ENCODE measurements around the gene DLGAP1.
A peak's percentile ranks its signal among the peaks of the same experiment; 100 is the strongest.
"Not testable (repeated sequence)": the region's sequence is repeated elsewhere in the genome, so short reads cannot be mapped to it uniquely, and the experiment has no call there.

DLGAP1 gene

DNA sequence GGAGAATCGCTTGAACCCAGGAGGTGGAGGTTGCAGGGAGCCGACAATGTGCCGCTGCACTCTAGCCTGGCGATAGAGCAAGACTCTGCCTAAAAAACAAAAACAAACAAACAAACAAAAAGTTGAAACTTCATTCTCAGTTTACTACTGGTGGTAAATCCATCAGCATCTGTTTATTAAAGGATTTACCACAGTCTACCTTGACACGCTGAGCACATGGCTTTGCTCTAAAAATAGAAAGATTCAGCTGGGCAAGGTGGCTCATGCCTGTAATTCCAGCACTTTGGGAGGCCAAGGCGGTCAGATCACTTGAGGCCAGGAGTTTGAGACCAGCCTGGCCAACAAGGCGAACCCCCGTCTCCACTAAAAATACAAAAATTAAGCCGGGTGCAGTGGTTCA lies 803.8 kb downstream of the DLGAP1 start:
- H3K4me3 ChIP-seq (replicated peaks in 1 of 2; ENCODE audit: low read depth in 2 of 2, low read length in 2 of 2): no peak overlapping the region
- no peak for DNase-seq (ENCODE audit: low read depth in 2 of 2)
- no peak for TF ChIP-seq CTCF (IDR thresholded peaks at IDR 0.05; ENCODE audit: low read depth, low read length)

GRCh38 chr18:3650521-3651042 lies 804.5 kb downstream of the DLGAP1 start:
- H3K4me3 ChIP-seq (replicated peaks in 1 of 2; ENCODE audit: low read depth in 2 of 2, low read length in 2 of 2): not testable (repeated sequence)
- DNase-seq (ENCODE audit: low read depth in 2 of 2): peak in 1 of 2 donors; percentile 46

GRCh38 chr18:3649633-3650426 lies 805.3 kb downstream of the DLGAP1 start:
- TF ChIP-seq CTCF (IDR thresholded peaks at IDR 0.05; ENCODE audit: low read depth, low read length): no peak
- H3K4me3 ChIP-seq (replicated peaks in 1 of 2; ENCODE audit: low read depth in 2 of 2, low read length in 2 of 2): no peak overlapping the region
- peak; percentile 71 to 91 for DNase-seq (ENCODE audit: low read depth in 2 of 2)

GRCh38 chr18:3649135-3649632 lies 805.9 kb downstream of the DLGAP1 start:
- no peak for DNase-seq (ENCODE audit: low read depth in 2 of 2)
- TF ChIP-seq CTCF (IDR thresholded peaks at IDR 0.05; ENCODE audit: low read depth, low read length): no peak
- no peak overlapping the region for H3K4me3 ChIP-seq (replicated peaks in 1 of 2; ENCODE audit: low read depth in 2 of 2, low read length in 2 of 2)

- DNase-seq (ENCODE audit: low read depth in 2 of 2): no peak
- no peak overlapping the region for H3K4me3 ChIP-seq (replicated peaks in 1 of 2; ENCODE audit: low read depth in 2 of 2, low read length in 2 of 2)
- TF ChIP-seq CTCF (IDR thresholded peaks at IDR 0.05; ENCODE audit: low read depth, low read length): no peak
Measured at GRCh38 chr18:3648641-3649040, 806.5 kb downstream of the DLGAP1 start.

- DNase-seq (ENCODE audit: low read depth in 2 of 2): no peak
- TF ChIP-seq CTCF (IDR thresholded peaks at IDR 0.05; ENCODE audit: low read depth, low read length): no peak
Measured at GRCh38 chr18:3648200-3648599, 806.9 kb downstream of the DLGAP1 start.

GRCh38 chr18:3647636-3648035 lies 807.5 kb downstream of the DLGAP1 start:
- DNase-seq (ENCODE audit: low read depth in 2 of 2): no peak
- H3K4me3 ChIP-seq (replicated peaks in 1 of 2; ENCODE audit: low read depth in 2 of 2, low read length in 2 of 2): no peak overlapping the region
- no peak for TF ChIP-seq CTCF (IDR thresholded peaks at IDR 0.05; ENCODE audit: low read depth, low read length)

More at GRCh38 chr18:3648200-3648599, 806.9 kb downstream of the DLGAP1 start:
- no peak overlapping the region for H3K4me3 ChIP-seq (replicated peaks in 1 of 2; ENCODE audit: low read depth in 2 of 2, low read length in 2 of 2)
